ENCODE measurements around the gene PRRT1.
A peak's percentile ranks its signal among the peaks of the same experiment; 100 is the strongest.

PRRT1 gene

DNA sequence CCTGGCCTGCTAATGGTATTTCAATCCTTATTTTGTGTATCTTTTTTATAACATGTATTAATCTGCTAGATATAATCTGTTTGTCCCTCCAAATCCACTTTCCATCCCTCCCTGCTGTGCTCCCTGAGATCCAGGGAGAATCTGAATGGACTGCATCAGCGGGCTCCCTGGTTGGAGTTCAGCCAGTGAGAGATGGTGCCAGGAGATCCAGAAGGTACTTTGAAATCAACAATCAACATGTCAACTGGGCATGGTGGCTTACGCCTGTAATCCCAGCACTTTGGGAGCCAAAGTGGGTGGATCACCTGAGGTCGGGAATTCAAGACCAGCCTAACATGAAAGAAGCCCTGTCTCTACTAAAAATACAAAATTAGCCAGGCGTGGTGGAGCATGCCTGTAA is 28.1 kb downstream of the PRRT1 start:
- DNase-seq (ENCODE audit: low read depth), result no peak
- no peak overlapping the region for H3K4me3 ChIP-seq (ENCODE audit: low read depth, low read length)
- TF ChIP-seq CTCF (conservative IDR thresholded peaks at IDR 0.05; ENCODE audit: low read depth, low read length), result no peak

GRCh38 chr6:32120573-32121059 is 31.1 kb downstream of the PRRT1 start:
- TF ChIP-seq CTCF (conservative IDR thresholded peaks at IDR 0.05; ENCODE audit: low read depth, low read length), result no peak
- no peak for DNase-seq (ENCODE audit: low read depth)
- H3K4me3 ChIP-seq (ENCODE audit: low read depth, low read length), result no peak overlapping the region

DNA sequence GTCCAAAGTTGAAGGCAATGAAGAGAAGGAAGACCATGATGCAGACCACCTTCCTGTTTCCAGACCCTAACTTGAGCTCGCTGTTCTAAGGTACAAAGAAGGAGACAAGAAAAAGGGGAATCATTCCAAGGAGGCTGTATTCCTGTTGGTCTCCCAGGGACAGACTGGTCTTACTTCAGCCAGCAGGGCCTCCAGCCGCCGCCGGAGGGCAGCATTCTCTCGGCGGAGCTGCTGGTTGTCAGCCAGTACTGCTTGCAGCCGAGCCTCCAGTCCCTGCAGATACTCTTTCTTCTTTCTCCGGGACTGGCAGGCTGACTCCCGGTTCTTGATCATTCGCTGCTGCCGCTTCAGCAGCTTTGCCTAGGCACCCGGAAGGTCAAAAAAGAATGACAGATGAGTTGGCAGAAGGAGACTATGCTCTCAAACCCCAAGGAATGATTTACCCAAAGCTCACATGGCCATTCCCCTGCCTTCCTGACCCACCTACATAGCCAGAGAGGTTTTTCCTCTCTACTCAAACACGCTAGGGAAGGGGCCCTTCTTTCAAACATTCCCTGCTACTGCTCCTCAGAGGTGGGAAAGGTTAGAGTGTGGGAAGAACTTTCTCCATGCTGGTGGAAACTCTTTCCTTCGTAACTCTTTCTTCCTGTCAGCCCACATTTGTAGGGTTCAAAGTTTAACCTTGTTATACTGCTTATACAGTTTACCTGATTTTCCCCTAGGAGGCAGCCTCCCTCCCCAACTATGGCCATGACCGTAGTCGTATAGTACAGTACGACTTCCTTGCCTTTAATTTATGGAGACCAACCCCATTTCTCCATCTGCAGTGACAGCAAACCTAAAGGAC is 32.7 kb downstream of the PRRT1 start:
- peak; percentile 95 for DNase-seq (ENCODE audit: low read depth)
- peak; percentile 98 for TF ChIP-seq CTCF (conservative IDR thresholded peaks at IDR 0.05; ENCODE audit: low read depth, low read length)
- no peak overlapping the region for H3K4me3 ChIP-seq (ENCODE audit: low read depth, low read length)

GRCh38 chr6:32117461-32117860 is 34.3 kb downstream of the PRRT1 start:
- no peak for TF ChIP-seq CTCF (conservative IDR thresholded peaks at IDR 0.05; ENCODE audit: low read depth, low read length)
- no peak for DNase-seq (ENCODE audit: low read depth)
- H3K4me3 ChIP-seq (ENCODE audit: low read depth, low read length), result no peak overlapping the region

DNA sequence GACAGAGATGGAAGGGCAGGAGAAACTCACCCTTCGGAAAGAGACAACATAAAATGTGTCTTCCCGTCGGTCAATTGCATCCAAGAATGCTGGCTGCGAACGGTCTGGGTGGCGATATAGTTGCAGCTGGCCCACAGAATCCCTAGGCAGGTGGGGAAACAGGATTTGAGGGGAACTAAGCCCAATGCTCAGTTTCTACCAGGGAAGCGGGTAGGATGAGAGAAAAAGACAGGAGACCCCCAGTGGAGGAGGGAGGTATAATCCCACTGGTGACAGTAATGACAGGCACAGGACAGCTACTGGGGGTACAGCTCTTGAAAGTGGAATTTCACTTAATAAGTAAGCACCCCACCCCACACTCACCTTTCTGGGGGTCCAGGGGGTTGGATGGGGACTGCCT is 35.1 kb downstream of the PRRT1 start:
- peak; percentile 61 for TF ChIP-seq CTCF (conservative IDR thresholded peaks at IDR 0.05; ENCODE audit: low read depth, low read length)
- no peak overlapping the region for H3K4me3 ChIP-seq (ENCODE audit: low read depth, low read length)
- peak; percentile 28 for DNase-seq (ENCODE audit: low read depth)

DNA sequence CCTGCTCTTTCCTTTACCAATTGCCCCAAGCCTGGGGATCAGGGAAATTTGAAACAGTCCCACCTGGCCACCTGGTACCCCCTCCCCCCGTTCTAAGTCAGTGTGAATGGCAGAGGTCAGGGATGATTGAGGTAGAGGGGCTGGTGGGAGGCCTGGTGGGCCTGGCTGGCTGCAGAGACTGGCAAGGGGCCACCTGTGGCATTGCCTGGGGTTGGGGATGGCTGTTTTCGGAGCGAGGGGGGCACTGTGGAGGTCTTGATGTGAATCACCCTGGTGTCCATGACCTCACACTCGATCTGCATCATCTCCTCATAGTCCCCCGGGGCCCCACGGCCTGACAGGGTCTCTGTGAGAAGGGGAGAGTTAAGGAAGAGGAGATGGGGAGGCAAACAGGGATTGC is 36.1 kb downstream of the PRRT1 start:
- H3K4me3 ChIP-seq (ENCODE audit: low read depth, low read length), result no peak overlapping the region
- DNase-seq (ENCODE audit: low read depth), result no peak
- TF ChIP-seq CTCF (conservative IDR thresholded peaks at IDR 0.05; ENCODE audit: low read depth, low read length), result no peak

- H3K4me3 ChIP-seq (ENCODE audit: low read depth, low read length), result no peak overlapping the region
- no peak for TF ChIP-seq CTCF (conservative IDR thresholded peaks at IDR 0.05; ENCODE audit: low read depth, low read length)
- peak; percentile 56 for DNase-seq (ENCODE audit: low read depth)
Observed at GRCh38 chr6:32114796-32115195, 36.9 kb downstream of the PRRT1 start.

Data from choroid plexus epithelial cell (primary cell).